ENCODE measurements around the gene SATB1.
"Not testable (repeated sequence)": the region's sequence is repeated elsewhere in the genome, so short reads cannot be mapped to it uniquely, and the experiment has no call there.

SATB1 gene

DNA sequence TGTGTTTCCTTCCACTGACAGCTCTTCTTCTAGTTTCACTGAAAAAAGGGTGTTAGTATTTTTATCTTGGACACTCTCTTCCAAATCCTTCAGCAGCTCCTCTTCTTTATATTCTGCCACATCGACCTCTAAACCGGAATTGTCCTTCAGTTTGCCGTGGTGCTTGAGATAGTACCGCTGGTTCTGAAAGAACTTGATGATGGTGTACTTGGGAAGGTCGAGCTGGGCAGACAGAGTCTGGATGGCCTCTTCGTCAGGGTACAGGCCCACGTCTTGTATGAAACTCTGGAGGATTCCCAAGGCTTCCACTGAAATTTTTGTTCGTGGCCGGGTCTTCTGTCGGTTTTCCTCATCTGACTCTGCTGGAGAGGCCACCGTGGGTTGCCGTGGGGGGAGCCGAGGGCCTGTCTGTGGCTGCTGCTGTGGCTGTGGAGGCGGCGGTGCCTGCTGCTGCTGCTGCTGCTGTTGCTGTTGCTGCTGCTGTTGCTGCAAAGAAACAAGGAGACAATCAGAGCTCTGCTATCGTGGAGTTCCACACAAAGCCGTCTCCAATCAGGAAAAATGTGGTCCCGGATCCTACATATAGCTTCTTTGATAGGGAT is 75.8 kb downstream of the SATB1 start:
- no peak for DNase-seq

DNA sequence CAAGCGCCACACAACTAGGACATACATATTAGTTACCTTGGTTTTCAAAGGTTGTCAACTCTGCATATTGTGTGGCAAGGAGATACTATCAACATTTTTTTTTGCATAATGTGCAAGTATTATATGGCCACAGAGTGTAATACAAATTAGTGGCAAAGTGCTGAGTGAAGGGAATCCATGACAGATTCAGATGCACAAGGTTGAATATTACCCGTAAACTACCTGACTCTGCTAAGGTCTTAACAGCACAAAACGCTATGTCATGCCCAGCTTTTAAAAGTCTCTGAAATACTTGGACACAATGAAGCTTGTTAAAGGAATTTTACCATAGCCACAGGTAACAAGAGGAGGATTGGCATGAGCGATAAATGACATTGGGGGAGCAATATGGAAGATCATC is 79.0 kb downstream of the SATB1 start:
- no peak for DNase-seq

DNA sequence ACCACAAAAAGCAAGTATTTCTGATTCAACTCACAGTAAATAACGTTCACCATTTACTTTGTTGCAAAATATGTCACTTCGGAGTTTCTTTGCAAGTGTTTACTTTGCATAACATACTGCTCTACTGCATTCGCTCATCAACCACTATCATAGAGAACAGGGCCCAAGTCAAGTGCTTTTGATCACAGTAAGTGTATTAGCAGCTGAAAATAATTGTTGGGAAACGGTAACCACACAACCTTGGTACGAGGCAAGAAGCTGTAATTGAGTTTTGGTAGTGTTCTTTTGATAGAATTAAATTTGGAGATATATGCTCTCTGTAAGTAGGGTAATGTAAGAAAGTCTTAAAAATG is 80.1 kb downstream of the SATB1 start:
- DNase-seq, result no peak

DNA sequence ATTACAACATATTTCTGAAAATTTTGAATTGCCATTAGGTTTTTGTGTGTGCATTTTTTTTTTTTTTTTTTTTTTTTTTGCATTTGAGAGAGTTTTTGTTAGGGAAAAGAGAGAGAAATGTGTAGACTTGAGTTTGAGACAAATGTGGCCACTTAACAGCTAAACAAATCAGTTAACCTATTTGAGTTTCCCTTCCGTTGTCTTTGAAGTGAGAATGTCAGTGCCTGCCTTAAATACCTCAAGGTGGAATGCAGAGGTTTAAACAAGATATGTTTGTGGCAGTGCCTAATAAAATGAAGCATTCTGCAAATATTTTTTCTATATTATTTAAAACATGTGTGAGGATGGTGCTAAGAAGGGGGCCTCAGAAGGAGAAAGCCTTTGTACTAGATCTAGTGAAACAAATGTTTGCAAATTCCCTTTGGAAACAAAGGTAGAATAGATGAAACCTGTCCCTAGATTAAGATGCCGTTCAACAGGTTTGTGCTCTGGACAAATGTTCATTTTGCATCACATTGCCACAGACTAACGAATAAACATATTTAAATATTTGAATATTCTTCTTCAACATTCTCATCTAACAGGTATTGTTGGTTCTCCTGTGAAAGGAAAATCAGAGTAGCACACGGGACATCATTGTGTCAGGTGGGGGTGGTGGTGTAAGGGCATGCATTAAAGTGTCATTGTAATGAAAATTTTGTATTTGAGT is 80.7 kb downstream of the SATB1 start:
- no peak for DNase-seq

DNA sequence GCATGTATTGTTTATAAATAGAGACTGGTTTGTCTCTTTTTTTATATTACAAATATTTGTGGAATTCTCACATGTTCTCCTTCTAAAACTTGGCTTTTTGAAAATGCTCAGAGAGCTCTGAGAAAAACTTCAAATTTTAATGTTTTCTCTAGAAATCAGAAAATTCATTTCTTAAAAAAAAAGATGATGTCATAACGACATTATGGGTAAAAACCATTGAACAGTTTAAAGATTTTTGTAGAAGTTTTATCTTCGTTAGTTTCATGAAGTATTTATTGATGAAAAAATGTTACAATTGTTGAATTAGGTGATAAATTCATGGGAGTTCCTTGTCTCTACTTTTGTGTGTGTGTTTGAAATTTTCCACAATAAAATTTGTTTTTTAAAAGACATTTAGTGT is 81.3 kb downstream of the SATB1 start:
- no peak for DNase-seq

DNA sequence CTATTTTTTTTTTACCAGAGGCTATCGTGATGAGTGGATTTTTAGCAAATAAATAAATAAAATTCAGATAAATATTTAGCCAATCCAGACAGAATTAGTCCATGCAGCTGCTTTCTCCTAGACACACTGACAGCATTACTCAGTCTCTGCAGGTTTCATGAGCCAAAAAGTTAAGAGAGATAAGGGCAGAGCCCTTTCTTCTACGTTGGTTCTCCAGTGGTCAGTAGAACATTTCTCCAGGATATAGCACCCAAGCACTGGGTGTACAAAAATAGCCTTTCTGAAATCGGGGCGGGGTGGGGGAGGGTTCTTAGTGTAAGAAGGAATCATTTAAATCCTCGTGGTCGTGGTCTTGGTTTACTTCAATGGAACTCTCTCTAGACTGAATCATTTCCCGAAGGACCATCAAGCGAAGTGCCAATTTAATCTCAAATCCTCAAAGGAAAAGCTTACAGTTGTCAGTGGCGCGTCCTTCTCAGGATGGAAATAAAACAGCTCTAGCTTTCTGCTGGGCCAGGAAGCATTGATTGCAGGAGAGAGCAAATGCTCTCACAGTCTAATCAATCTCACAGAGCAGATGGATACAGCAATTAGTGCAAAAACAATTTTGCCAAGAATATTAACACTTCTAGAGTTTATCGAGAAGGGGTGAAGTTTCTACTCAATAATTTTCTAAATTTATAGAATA is 86.2 kb downstream of the SATB1 start:
- no peak for DNase-seq

DNA sequence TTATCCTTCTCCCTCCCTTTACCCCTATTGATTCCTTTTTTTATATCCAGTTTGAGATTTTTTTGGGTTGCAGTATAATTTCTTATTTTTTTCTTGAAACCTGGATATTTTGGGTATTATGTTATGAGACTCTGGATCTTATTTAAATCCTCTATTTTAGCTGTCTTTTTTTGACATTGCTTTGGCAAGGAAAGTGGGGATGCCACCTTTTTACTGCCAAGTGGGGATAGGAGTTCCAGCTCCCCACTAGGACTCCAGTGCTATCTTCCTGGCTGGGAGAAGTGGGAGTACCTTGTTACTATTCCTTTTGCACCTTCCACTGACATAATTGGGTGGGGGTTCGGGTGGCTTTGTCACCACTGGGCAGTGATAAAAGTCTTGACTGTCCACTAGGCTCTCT is 87.9 kb downstream of the SATB1 start:
- DNase-seq, result no peak

DNA sequence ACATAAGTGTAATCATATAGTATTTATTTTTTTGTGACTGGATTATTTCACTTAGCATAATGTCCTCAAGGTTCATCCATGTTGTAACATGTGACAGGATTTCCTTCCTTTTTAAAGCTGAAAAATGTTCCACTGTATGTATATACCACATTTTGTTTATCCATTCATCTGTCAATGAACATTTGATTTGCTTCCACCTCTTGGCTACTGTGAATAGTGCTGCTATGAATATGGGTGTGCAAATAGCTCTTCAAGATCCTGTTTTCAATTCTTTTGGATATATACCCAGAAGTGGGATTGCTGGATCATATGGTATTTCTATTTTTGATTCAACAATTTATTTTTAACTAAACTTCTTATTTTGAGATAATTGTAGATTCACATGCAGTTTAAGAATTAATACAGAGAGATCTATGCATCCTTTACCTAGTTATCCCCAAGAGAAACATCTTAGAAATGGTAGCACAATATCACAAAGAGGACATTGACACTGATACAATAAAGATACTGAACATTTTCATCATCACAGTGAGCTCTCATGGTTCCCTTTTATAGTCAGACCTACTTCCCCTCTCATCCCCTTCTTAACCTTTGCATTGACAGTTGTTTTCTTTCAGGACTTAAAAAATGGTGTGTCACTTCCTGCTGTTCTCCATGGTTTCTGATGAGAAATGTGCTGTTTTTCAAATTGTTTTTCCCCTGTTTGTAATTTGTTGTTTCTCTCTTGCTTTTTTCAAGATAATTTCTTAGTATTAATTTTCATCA is 90.1 kb downstream of the SATB1 start:
- no peak for DNase-seq

DNA sequence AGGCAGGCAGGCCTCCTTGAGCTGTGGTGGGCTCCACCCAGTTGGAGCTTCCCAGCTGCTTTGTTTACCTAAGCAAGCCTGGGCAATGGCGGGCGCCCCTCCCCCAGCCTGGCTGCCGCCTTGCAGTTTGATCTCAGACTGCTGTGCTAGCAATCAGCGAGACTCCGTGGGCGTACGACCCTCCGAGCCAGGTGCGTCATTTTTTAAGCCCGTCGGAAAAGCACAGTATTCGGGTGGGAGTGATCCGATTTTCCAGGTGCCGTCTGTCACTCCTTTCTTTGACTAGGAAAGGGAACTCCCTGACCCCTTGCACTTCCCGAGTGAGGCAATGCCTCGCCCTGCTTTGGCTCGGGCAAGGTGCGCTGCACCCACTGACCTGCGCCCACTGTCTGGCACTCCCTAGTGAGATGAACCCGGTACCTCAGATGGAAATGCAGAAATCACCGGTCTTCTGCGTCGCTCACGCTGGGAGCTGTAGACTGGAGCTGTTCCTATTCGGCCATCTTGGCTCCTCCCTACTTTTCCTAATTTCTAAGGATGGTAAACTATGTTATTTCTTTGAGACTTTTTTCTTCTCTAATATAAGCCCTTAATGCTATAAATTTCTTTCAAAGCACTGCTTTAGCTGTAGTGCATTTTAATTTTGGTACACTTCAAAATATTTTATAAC is 94.2 kb downstream of the SATB1 start:
- DNase-seq, result not testable (repeated sequence)

DNA sequence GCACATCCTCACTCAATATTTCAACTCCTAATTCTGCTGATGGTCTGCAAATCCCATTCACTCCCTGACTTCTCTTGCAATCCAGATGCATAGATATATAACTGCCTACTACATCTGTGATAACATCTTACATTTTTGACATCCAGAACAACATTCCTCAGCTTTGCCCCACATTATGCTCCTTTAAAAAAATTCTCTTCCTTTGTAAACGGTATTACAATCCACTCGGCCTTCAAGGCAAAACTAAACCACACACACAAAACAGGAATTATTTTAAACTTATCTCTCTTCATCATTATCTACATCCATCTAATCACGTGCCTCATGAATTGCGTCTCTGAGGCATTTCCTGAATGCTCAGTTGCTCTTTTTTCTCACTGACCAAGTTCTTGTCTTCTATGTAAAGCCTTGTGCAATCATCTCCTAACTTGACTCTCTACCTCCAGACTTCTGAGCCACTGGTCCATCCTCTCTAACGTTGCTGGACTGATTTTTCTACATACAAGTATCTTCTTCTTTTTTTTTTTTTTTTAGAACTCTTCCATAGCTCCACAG is 117.0 kb downstream of the SATB1 start:
- no peak for DNase-seq

DNA sequence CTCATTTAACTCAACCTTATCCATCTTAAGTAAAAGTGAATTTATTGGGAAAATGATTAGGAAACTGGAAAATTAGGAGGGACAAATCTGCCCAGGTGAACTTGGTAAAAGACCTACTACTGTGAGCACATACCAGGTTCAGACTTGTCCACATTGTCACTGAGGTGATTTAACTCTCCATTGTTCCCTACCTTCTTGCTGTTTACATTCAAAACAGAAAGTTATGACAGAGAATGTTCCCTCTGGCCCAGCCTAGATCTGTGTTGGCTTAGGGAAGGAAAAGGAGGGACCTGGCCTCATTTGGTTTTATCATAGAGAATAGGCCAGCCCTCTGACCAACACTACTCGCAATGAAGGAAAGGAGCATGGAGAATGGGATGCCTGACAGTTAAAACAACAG is 117.6 kb downstream of the SATB1 start:
- no peak for DNase-seq

DNA sequence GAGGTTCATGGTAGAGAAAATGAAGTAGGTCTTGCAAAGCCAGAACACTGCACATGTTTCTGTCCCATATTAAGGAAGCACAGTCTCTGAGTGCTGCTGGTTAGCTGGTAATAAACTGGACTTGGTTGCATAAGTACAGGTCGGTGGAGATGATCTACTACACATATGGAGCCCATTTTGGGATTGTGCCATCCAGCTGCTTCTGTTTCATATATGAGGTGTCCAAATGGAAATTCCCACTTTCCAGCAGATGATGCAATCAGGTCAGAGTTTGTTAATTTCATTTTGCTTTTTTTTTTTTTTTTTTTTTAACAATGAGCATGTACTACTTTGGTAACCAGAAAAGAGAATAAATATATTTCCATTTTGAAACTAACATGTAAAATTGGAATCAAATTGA is 122.6 kb downstream of the SATB1 start:
- DNase-seq, result no peak

DNA sequence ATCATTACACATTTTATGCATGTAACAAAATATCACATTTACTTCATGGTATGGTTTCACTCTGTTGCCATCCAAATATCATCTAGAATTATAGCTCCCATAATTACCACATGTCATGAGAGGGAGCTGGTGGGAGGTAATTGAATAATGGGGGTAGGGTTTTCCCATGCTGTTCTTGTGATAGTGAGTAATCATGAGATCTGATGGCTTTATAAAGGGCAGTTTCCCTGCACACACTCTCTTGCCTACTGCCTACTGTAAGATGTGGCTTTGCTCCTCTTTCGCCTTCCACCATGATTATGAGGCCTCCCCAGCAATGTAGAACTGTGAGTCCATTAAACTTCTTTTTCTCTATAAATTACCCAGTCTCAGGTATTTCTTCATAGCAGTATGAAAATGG is 123.4 kb downstream of the SATB1 start:
- DNase-seq, result no peak

DNA sequence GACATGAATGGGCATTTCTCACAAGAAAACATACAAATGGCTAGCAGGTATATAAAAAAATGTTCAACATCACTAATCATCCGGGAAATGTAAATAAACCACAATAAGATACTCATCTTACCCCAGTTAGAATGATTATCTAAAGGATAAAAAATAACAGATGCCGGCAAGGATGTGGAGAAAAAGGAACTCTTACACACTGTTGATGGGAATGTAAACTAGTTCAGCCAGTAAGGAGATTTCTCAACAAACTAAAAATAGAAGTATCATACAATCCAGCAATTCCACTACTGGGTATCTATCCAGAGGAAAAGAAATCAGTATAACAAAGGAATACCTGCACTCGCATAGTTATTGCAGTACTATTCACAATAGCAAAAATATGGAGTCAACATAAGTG is 124.2 kb downstream of the SATB1 start:
- no peak for DNase-seq

DNA sequence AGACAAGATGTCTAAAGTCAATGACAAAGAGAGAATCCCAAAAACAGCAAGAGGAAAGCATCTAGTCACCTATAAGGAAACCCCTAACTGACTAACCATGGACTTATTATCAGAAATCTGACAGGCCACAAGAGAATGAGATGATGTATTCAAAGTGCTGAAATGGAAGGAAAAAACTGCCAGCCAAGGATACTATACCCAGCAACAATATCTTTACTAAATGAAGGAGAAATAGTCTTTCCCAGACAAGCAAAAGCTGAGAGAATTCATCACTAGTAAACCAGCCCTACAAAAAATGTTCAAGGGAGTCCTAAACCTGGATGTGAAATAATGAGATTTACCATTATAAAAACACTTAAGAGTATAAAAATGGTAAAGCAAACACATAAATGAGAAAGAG is 128.0 kb downstream of the SATB1 start:
- DNase-seq, result no peak
